Measurements from ENCODE around the gene C1QTNF5.

The C1QTNF5 gene

DNA sequence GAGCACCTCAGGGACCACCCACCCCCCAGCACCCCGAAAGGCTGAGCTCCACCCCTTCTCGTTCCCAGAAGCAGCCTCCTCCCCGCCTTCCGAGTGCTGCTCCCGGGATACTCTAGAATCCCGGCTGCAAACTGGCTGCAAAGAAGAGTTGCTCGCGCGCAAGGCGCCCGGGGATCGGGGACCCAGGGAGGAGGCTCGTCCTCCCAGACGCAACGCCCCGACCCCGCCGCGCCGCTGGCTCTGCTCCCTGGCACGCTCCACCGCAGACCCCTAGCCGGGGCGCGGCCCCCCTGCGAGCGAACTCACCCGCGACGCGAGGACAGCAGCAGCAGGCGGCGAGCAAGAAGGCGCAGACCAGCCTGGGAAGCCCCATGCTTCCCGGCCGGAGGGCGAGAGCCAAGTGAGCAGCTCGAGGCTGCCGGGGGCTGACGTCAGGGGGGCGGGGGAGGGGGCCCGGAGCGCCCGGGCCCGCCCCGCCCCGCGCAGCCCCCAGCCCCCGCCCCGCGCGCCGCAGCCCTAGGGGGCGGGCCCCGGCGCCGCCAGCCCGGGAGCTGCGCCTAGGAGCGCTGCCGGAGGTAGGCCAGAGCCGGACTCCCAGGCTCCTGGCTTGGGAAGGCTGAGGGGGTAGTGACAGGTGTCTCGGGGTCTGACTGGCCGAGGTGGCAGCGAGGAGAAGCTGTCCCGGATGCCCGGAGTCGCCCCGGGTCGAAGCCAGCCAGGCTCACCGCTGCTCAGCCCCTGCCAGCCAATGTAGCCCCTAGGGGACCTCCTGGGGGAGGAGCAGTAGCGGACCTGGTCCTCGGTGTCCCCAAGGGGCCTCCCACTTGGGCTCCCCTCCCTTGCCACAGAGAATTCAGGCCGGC is 23.7 kb downstream of the C1QTNF5 start, which contains the start of gene MCAM:
Gene MCAM (minus strand): TSS at position 402 of the 863 bp plus-strand sequence. CDS start 29 bp downstream, at position 373.
- no peak within 1 kb of the TSS for H3K27ac ChIP-seq
- no peak for TF ChIP-seq CTCF (conservative IDR thresholded peaks at IDR 0.05)
- TF ChIP-seq ZFX (IDR thresholded peaks at IDR 0.05): no peak

- TF ChIP-seq ZFX (IDR thresholded peaks at IDR 0.05): no peak
- TF ChIP-seq CTCF (conservative IDR thresholded peaks at IDR 0.05): no peak
- no peak overlapping the region for H3K27ac ChIP-seq
Observed at GRCh38 chr11:119316016-119316728, 24.5 kb downstream of the C1QTNF5 start.

DNA sequence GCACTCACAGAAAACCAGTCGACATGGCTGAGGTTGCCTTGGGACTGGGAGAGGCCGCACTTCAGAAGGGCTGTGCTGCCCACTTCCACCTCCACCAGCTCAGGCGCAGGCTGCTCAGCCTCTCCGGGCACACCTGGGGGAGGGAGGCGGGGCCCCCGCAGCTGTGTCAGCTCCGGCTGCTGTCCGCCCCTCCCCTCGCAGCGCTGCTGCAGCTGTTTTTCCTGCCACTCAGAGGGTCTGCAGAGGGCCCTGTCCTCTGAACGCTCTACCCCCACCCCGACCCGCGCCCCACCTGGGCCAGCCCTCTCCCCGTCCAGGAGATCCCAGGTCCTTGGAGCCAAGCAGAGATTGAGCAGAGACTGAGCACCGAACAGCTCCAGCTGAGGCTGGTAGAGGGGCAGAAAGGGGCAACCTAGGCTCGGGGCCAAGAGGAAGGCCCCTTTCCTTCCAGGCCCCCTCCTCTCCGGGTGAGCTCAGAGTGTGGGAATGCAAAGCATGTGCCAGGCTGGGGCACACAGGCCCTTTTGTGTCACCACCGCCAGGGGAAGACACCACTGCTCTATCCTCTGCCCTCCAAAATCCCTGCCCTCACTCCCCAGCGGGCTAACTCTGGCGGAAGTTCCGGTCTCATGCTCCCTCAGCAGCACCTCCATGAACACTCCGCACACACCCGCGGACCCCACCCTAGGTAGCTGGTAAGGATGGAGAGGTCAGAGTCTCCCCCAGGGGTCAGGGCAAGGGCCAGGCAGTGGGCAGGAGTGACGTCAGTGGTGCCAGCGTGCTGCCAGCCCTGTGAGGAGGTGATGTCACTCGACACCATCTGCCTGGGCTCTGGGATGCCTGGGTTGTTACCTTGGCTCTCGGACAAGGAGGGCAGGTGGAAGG is 25.3 kb downstream of the C1QTNF5 start:
- TF ChIP-seq ZFX (IDR thresholded peaks at IDR 0.05): no peak
- no peak for TF ChIP-seq CTCF (conservative IDR thresholded peaks at IDR 0.05)
- H3K27ac ChIP-seq: no peak overlapping the region

- TF ChIP-seq ZFX (IDR thresholded peaks at IDR 0.05): no peak
- no peak for TF ChIP-seq CTCF (conservative IDR thresholded peaks at IDR 0.05)
- H3K27ac ChIP-seq: no peak overlapping the region
Observed at GRCh38 chr11:119314726-119315125, 26.0 kb downstream of the C1QTNF5 start.

- H3K27ac ChIP-seq: no peak overlapping the region
- TF ChIP-seq ZFX (IDR thresholded peaks at IDR 0.05): no peak
- no peak for TF ChIP-seq CTCF (conservative IDR thresholded peaks at IDR 0.05)
Observed at GRCh38 chr11:119310682-119311052, 30.0 kb downstream of the C1QTNF5 start.

DNA sequence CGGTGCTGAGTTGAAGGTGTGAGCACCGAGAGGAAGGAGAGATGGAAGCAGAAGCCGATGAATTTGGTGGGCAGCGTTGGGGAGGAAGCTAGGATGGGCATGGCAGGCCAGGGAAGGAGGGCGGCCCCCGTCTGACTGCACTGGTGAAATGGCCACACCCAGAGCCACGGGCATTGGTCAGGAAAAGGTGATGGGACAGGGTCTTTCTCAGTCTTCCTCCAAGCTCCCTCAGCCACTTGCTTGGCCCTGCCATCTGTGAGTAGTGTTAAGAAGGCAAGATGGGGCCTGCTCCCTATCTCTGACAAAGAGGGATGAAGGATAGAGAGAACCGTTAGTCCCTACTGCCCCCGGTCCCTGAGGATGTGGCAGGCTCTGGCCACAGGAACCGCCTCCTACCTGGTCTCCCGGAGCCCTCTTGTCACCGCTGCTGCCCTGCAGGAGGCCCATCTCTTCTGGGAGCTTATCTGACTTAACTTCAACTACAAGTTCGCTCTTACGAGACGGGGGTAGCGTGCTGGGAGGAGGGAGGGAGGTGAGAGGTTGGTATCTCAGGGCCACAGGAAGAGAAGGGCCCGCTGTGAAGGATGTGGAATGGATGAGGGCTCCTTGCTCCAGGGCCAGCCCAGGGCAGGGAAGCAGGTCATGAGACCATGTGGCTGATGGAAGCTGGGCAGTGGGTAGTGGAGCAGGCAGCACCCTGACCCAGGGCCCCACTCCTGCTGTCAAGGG is 30.6 kb downstream of the C1QTNF5 start:
- no peak for TF ChIP-seq ZFX (IDR thresholded peaks at IDR 0.05)
- TF ChIP-seq CTCF (conservative IDR thresholded peaks at IDR 0.05): no peak
- H3K27ac ChIP-seq: no peak overlapping the region
